HEK293T (cell line): ENCODE measurements around the gene NAV2.
"Not testable (repeated sequence)": the region's sequence is repeated elsewhere in the genome, so short reads cannot be mapped to it uniquely, and the experiment has no call there.

Experiments
- CTCF ChIA-PET: fragments of 350-600 bp; formaldehyde crosslinking; extraction: SDS; loops from one replicate; lab custom pipeline; 2021; ENCODE audit warnings: antibody characterized with exemption, inconsistent platforms; lab: Yijun Ruan, JAX
- POLR2A ChIA-PET: fragments of 350-600 bp; formaldehyde crosslinking; extraction: SDS; loops from one replicate; lab custom pipeline; 2020; ENCODE audit warnings: antibody characterized with exemption, inconsistent platforms; lab: Yijun Ruan, JAX
- DNase-seq: peaks from one replicate; pipeline ENCODE4 v3.0.0; 2012; ENCODE audit warnings: mixed read lengths; ENCODE audit errors: extremely low spot score
- ARNT ChIP-seq: fragments of 450-650 bp; IDR thresholded peaks from 2 replicates; pipeline ENCODE4 v1.6.1; 2017; ENCODE audit warnings: mild to moderate bottlenecking
- BHLHE40 ChIP-seq: fragments of 450-650 bp; IDR thresholded peaks from 2 replicates; pipeline ENCODE4 v1.6.1; 2016; ENCODE audit warnings: mild to moderate bottlenecking, moderate library complexity, borderline replicate concordance
- CTBP1 ChIP-seq: fragments of 450-650 bp; IDR thresholded peaks from 2 replicates; pipeline ENCODE4 v1.6.1; 2016; ENCODE audit warnings: borderline replicate concordance
- ELF4 ChIP-seq: fragments of 450-650 bp; IDR thresholded peaks from 2 replicates; pipeline ENCODE4 v1.6.1; 2017; ENCODE audit warnings: antibody characterized with exemption
- FOXA1 ChIP-seq: fragments of 450-650 bp; IDR thresholded peaks from 2 replicates; pipeline ENCODE4 v1.6.1; 2016; ENCODE audit warnings: mild to moderate bottlenecking
- FOXK2 ChIP-seq: fragments of 450-650 bp; IDR thresholded peaks from 2 replicates; pipeline ENCODE4 v1.6.1; 2016; ENCODE audit warnings: mild to moderate bottlenecking
- FOXM1 ChIP-seq: fragments of 450-650 bp; IDR thresholded peaks from 2 replicates; pipeline ENCODE4 v1.6.1; 2017; ENCODE audit warnings: mild to moderate bottlenecking, borderline replicate concordance
- HDGF ChIP-seq: fragments of 450-650 bp; IDR thresholded peaks from 2 replicates; pipeline ENCODE4 v1.6.1; 2017; ENCODE audit warnings: antibody characterized with exemption, borderline replicate concordance
- L3MBTL2 ChIP-seq: fragments of 450-650 bp; conservative IDR thresholded peaks from 2 replicates; pipeline ENCODE4 v1.6.1; 2016; ENCODE audit warnings: mild to moderate bottlenecking
- LEF1 ChIP-seq: fragments of 450-650 bp; IDR thresholded peaks from 2 replicates; pipeline ENCODE4 v1.6.1; 2017; ENCODE audit warnings: mild to moderate bottlenecking, borderline replicate concordance
- NFRKB ChIP-seq: fragments of 450-650 bp; IDR thresholded peaks from 2 replicates; pipeline ENCODE4 v1.6.1; 2016; ENCODE audit warnings: mild to moderate bottlenecking, moderate library complexity
- PKNOX1 ChIP-seq: fragments of 450-650 bp; IDR thresholded peaks from 2 replicates; pipeline ENCODE4 v1.6.1; 2016
- SP1 ChIP-seq: fragments of 450-650 bp; IDR thresholded peaks from 2 replicates; pipeline ENCODE4 v1.6.1; 2017
- SUZ12 ChIP-seq: fragments of 450-650 bp; IDR thresholded peaks from 2 replicates; pipeline ENCODE4 v1.6.1; 2016; ENCODE audit warnings: mild to moderate bottlenecking
- TARDBP ChIP-seq: fragments of 450-650 bp; IDR thresholded peaks from 2 replicates; pipeline ENCODE4 v1.6.1; 2016
- ZNF384 ChIP-seq: fragments of 450-650 bp; IDR thresholded peaks from 2 replicates; pipeline ENCODE4 v1.6.1; 2016

The NAV2 gene

GRCh38 chr11:19924716-19925115 lies 212.1 kb downstream of the NAV2 start:
- ChIA-PET CTCF (interaction anchor here (0.6 kb wide), 1 partner anchor 13 kb away, joined by 3 read pairs; no protein-coding TSS in a partner anchor), POLR2A (no interaction called here)
- no peak for DNase-seq
- TF ChIP-seq CTBP1 (no peak), FOXK2 (no peak), PKNOX1 (no peak), FOXM1 (no peak), LEF1 (no peak), TARDBP (no peak), NFRKB (no peak), ARNT (no peak), L3MBTL2 (no peak), SP1 (no peak), HDGF (no peak), ZNF384 (no peak), SUZ12 (no peak), ELF4 (no peak), BHLHE40 (no peak)

- POLR2A ChIA-PET = interaction anchor here (1.0 kb wide), 1 partner anchor 185 kb away, joined by 3 read pairs; no protein-coding TSS in a partner anchor
- CTCF ChIA-PET = interaction anchor here (0.6 to 1.0 kb wide), 2 partner anchors 23 to 24 kb away, joined by 3 read pairs; no protein-coding TSS in a partner anchor
- not testable (repeated sequence) for DNase-seq
These were observed 214.8 kb downstream of the NAV2 start for GRCh38 chr11:19927403-19927802.

- ChIA-PET CTCF (no interaction called here), POLR2A (no interaction called here)
- TF ChIP-seq NFRKB (no peak), FOXA1 (no peak), HDGF (no peak), ZNF384 (no peak), SUZ12 (no peak), TARDBP (no peak), ARNT (no peak), LEF1 (no peak), SP1 (no peak), PKNOX1 (no peak), FOXM1 (no peak), CTBP1 (no peak), L3MBTL2 (no peak)
- DNase-seq = no peak
These were observed 216.5 kb downstream of the NAV2 start for GRCh38 chr11:19929147-19929546.

- ChIA-PET POLR2A (no interaction called here), CTCF (no interaction called here)
- TF ChIP-seq FOXA1 (no peak), SP1 (no peak), LEF1 (no peak), NFRKB (no peak), L3MBTL2 (no peak), ARNT (no peak), FOXK2 (no peak), SUZ12 (no peak), TARDBP (no peak), PKNOX1 (no peak)
- DNase-seq = no peak
These were observed 217.0 kb downstream of the NAV2 start for GRCh38 chr11:19929655-19930054.

- no peak for TF ChIP-seq PKNOX1
- TF ChIP-seq ZNF384 = no peak
- no peak for TF ChIP-seq FOXM1
- no peak for TF ChIP-seq BHLHE40
- no peak for TF ChIP-seq ELF4
- TF ChIP-seq ARNT = no peak
- TF ChIP-seq TARDBP = no peak
- no peak for TF ChIP-seq NFRKB
- no peak for TF ChIP-seq SP1
- no peak for TF ChIP-seq SUZ12
- no peak for TF ChIP-seq L3MBTL2
- no peak for DNase-seq
- ChIA-PET POLR2A (no interaction called here), CTCF (no interaction called here)
These were observed 218.6 kb downstream of the NAV2 start for GRCh38 chr11:19931141-19931770.

GRCh38 chr11:19931771-19932369 lies 219.2 kb downstream of the NAV2 start:
- POLR2A ChIA-PET = no interaction called here
- CTCF ChIA-PET = no interaction called here
- TF ChIP-seq SP1 (no peak), FOXA1 (no peak), BHLHE40 (no peak), CTBP1 (no peak), ZNF384 (no peak), TARDBP (no peak), L3MBTL2 (no peak), FOXK2 (no peak), HDGF (no peak), SUZ12 (no peak), ARNT (no peak), NFRKB (no peak), ELF4 (no peak), FOXM1 (no peak), PKNOX1 (no peak), LEF1 (no peak)
- DNase-seq = no peak
